HFFc6 (cell line): ENCODE results near the gene PIK3C2B. TPM values are rescaled to one million over a fixed set of nuclear protein-coding genes. Genes with fewer than 3 reads are reported as not detected.

Experiments used
- DNase-seq: peaks from one replicate; pipeline ENCODE4 v3.0.0-alpha.2; 2018
- H3K27ac Mint-ChIP-seq: 2 replicates; pipeline ENCODE4 v1.8.0; 2020; ENCODE audit warnings: mild to moderate bottlenecking, mixed read lengths
- H3K27me3 Mint-ChIP-seq: 2 replicates; pipeline ENCODE4 v1.8.0; 2021; ENCODE audit warnings: mild to moderate bottlenecking, moderate library complexity, mixed read lengths; ENCODE audit not compliant: insufficient read depth
- H3K36me3 Mint-ChIP-seq: 2 replicates; pipeline ENCODE4 v1.8.0; 2021; ENCODE audit warnings: low read depth, mixed read lengths
- H3K4me1 Mint-ChIP-seq: 2 replicates; pipeline ENCODE4 v1.8.0; 2020; ENCODE audit warnings: low read depth, mixed read lengths
- H3K4me3 Mint-ChIP-seq: 2 replicates; pipeline ENCODE4 v1.8.0; 2020; ENCODE audit warnings: mild to moderate bottlenecking, moderate library complexity, mixed read lengths
- H3K9me3 Mint-ChIP-seq: 2 replicates; pipeline ENCODE4 v1.8.0; 2020; ENCODE audit warnings: mild to moderate bottlenecking, mixed read lengths
- CTCF ChIP-seq: fragments of 200-600 bp; sonication (generic); IDR thresholded peaks from 2 replicates; pipeline ENCODE4 v1.5.0; 2021; ENCODE audit warnings: antibody characterized with exemption, mild to moderate bottlenecking
- total RNA-seq, 6 experiments: library from RNA; stranded (reverse); fragmentation: NEBNext Ultra II Directional; extraction: Animal tissue kit (Norgen Biotek cat#: 25700); gene quantifications; 2 replicates in 1 of 6; 3 replicates in 5 of 6; pipeline ENCODE4 v1.2.3, GENCODE V29; 2021

Gene PIK3C2B
- total RNA-seq, 6 experiments from 2014 or later: 1.6 to 3.2 (median 2.0) TPM

- no peak for DNase-seq
- TF ChIP-seq CTCF: no peak
- no peaks in the 10 kb centered on the region for H3K4me1 Mint-ChIP-seq
- no peak overlapping the region for H3K4me3 Mint-ChIP-seq
- H3K27me3 Mint-ChIP-seq: peaks cover 12% of the 10 kb centered on the region
- no peaks in the 10 kb centered on the region for H3K9me3 Mint-ChIP-seq
- H3K36me3 Mint-ChIP-seq: no peaks in the 10 kb centered on the region
- no peak overlapping the region for H3K27ac Mint-ChIP-seq
Observed at GRCh38 chr1:204454476-204454875, 40.1 kb downstream of the PIK3C2B start.

GRCh38 chr1:204453141-204453772, 41.3 kb downstream of the PIK3C2B start:
- Mint-ChIP-seq H3K9me3 (no peaks in the 10 kb centered on the region), H3K27me3 (peaks cover 10% of the 10 kb centered on the region), H3K36me3 (no peaks in the 10 kb centered on the region), H3K4me1 (0 out of 2 replicates have a peak, but pooled peaks cover 6% of the 10 kb centered on the region), H3K27ac (no peak overlapping the region), H3K4me3 (no peak overlapping the region)
- no peak for TF ChIP-seq CTCF
- no peak for DNase-seq

- no peak for DNase-seq
- peaks cover 8% of the 10 kb centered on the region for H3K27me3 Mint-ChIP-seq
- H3K36me3 Mint-ChIP-seq: no peaks in the 10 kb centered on the region
- 0 out of 2 replicates have a peak, but pooled peaks cover 6% of the 10 kb centered on the region for H3K4me1 Mint-ChIP-seq
- no peak for TF ChIP-seq CTCF
- no peak overlapping the region for H3K4me3 Mint-ChIP-seq
- no peak overlapping the region for H3K27ac Mint-ChIP-seq
- H3K9me3 Mint-ChIP-seq: no peaks in the 10 kb centered on the region
Observed at GRCh38 chr1:204451352-204452124, 43.1 kb downstream of the PIK3C2B start.

GRCh38 chr1:204450461-204451257, 43.9 kb downstream of the PIK3C2B start:
- H3K36me3 Mint-ChIP-seq: no peaks in the 10 kb centered on the region
- H3K4me3 Mint-ChIP-seq: no peak overlapping the region
- peaks cover 9% of the 10 kb centered on the region for H3K27me3 Mint-ChIP-seq
- no peaks in the 10 kb centered on the region for H3K9me3 Mint-ChIP-seq
- H3K27ac Mint-ChIP-seq: no peak overlapping the region
- H3K4me1 Mint-ChIP-seq: peaks cover 8% of the 10 kb centered on the region; the same call in 1 of the 2 replicates
- no peak for DNase-seq
- no peak for TF ChIP-seq CTCF

- H3K36me3 Mint-ChIP-seq: no peaks in the 10 kb centered on the region
- no peak for DNase-seq
- no peak for TF ChIP-seq CTCF
- peaks cover 10% of the 10 kb centered on the region; the same call in 1 of the 2 replicates for H3K4me1 Mint-ChIP-seq
- peaks cover 9% of the 10 kb centered on the region for H3K27me3 Mint-ChIP-seq
- no peak overlapping the region for H3K4me3 Mint-ChIP-seq
- no peak overlapping the region for H3K27ac Mint-ChIP-seq
- H3K9me3 Mint-ChIP-seq: no peaks in the 10 kb centered on the region
Observed at GRCh38 chr1:204449678-204450280, 44.8 kb downstream of the PIK3C2B start.
